Cerebellar cortex (tissue), 1 donor: ENCODE results near the gene FAM13A.
A peak's percentile ranks its signal among the peaks of the same experiment; 100 is the strongest.
"Not testable (repeated sequence)": the region's sequence is repeated elsewhere in the genome, so short reads cannot be mapped to it uniquely, and the experiment has no call there.

Experiments used
- DNase-seq: peaks from one replicate; pipeline ENCODE4 v3.0.0-alpha.2; 2015; ENCODE audit warnings: low spot score

The FAM13A gene

DNA sequence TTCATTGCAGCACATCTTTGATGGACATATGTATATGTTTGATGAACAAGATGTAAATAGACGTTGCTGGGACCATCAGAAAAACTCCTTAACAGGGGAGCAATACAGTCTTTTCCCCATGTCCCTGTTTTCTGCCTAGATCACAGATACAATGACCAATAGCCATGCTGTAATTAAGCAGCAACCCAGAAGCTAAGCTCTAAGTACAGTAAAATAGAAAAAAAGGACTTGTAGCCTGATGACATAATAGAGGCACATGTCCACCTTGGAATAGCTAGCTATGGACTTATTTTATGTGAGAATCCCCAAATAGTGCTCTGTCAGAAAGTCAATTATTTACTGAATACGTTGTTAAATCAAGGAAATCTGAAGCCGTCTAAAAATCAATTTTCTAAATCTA lies 14.9 kb downstream of the FAM13A start:
- no peak for DNase-seq

DNA sequence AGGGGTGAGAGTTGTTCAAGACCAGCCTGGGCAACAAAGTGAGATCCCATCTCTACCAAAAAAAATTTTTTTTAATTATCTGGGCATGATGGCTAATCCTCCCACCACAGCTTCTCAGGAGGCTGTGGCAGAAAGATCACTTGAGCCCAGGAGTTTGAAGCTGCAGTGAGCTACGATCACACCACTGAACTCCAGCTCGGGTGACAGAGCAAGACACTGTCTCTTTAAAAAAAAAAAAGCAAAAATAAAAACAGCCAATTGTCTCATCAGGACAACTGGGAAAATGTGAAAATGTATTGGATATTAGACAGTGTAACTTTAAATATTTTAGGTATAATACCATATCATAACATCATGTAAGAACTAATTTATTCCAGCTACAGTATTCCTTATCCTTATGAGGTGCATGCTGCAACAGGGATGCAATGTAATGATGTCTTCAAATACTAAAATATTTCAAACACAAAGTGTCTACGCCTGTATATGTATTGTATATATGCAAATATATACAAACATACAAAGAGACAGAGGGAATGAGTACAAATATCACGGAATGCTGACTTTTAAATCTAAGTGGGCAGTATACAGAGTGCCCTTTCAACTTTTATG lies 17.2 kb downstream of the FAM13A start:
- no peak for DNase-seq

DNA sequence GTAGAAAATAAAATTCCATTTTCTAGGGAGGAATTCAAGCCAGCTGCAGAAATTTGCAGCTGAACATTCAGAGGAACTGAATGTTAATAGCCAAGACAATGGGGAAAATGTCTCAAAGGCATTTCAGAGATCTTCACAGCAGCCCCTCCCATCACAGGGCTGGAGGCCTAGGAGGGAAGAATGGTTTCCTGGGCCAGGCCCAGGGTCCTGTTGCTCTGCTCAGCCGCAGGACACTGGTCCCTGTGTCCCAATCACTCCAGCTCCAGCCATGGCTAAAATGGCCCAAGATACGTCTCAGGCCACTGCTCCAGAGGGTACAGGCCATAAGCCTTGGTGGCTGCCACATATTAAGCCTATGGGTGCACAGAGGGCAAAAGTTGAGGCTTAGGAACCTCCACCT lies 20.4 kb downstream of the FAM13A start:
- DNase-seq, result no peak

DNA sequence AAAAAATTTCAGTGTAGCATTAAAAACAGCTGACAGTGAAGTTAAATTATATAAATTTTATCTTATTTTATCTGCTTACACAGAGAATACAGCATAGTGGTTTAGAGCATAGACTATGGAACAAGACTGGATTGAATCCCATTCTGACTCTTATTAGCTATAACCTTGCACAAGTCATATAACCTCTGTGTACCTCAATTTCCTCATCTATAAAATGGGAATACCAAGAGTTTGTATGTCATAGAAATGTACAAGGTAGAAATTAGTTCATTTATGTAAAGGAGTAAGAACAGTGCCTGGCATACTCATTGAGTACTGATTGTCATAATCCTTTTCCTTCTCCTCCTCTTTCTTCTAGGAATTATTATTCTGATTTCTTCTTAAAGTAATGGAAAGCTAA lies 25.7 kb downstream of the FAM13A start:
- no peak for DNase-seq

DNA sequence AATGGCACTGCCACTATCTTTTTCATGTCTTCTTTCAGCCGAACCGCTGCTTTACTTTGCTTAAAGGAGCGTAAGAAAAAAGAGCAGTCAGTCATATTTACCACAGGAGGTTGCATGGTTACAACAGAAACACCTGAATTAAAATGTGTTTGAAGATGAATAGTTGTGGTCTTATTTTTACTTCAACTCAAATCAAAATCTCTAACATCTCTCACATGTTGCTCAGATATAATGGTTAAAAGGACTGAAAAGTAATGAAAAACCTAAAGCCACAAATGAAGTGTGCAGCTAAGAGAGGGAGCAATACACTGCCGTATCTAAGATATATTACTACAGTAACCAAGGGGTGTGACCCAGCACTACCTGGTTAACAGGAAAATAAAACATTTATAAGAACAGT lies 27.4 kb downstream of the FAM13A start:
- DNase-seq, result peak; percentile 16

DNA sequence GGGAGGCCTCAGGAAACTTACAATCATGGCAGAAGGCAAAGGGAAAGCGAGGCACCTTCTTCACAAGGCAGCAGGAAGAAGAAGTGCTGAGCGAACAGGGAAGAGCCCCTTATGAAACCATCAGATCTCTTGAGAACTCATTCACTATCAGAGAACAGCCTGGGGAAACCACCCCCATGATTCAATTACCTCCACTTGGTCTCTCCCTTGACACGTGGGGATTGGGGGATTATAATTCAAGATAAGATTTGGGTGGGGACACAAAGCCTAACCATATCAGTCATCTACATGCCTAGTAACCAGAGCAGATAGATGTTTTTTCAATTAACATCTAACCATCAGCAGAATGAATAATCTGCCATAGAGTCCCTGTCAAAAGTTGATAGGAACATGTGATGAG lies 30.4 kb downstream of the FAM13A start:
- DNase-seq, result no peak

DNA sequence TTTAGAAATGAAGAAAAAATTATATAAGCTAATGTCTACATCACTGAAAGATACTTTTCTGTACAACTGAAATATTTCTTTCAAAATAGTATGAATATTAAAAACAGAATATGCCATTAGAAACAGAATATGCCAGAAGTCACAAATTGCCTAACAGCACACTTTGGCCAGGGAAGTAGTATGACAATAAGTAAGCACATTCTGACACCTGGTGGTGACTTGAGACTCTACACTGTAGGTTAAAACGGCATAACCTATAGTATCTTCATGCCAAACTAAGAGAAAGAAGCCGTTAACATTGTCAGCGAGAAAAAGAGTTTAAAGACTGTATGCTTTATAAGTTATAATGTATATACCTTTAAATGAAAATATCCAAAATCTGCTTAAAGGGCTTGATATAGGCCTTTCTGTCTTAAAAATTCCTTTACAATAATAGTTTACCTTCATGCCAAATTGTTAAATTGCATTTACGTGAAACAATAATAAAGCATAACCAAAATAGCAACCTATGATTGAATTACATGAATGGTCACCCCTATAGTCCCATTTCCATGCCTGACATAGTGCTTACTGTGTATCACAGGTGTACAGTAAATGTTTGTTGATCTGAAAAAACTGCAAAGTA lies 32.8 kb downstream of the FAM13A start:
- peak; percentile 91 for DNase-seq

DNA sequence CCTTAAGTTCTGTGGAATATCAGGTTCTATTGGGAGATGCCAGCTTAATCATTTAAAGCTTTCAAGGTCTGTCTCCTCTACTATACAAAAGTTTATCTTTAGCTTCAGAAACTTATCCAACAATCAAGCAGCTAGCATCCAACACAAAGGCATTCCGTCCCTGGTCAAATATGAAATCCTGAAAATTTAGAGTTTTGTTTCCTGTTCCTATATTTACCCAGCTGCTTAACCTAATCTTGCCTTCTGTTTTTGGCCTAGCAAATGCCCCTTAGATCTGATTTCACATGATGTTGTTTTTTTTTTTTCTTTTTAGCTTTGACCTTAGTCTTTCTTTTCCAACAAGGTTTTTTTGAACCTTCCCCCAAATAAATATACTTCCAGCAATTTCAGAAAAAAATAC lies 33.8 kb downstream of the FAM13A start:
- no peak for DNase-seq

DNA sequence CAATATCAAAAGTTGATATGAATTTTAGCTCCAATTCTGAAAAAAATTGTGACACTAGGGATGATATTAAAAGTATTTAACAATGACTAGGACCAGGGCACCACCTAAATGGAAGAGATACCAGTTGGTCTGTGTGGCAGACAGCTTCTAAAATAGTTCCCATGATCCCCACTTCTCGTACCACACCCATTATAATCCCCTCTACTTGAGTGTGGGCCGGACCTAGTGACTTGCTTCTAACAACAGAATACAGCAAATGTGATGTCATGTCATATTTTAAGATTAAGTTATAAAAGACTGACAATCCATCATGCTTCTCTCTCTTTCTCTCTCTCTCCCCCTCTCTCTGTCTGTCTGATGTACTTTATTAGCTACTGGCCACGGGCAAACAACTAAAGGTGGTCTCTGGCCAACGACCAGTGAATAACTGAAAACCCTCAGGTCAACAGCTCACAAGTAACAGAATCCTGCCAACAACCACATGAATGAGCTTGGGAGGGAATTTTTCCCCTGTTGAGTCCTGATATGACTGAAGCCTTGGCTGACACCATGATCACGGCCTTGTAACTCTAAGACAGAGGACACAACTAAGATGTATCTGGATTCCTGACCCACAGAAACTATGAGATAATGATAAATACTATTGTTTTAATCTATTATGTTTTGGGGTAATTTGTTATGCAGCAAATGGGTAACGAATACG lies 34.4 kb downstream of the FAM13A start:
- DNase-seq, result no peak

DNA sequence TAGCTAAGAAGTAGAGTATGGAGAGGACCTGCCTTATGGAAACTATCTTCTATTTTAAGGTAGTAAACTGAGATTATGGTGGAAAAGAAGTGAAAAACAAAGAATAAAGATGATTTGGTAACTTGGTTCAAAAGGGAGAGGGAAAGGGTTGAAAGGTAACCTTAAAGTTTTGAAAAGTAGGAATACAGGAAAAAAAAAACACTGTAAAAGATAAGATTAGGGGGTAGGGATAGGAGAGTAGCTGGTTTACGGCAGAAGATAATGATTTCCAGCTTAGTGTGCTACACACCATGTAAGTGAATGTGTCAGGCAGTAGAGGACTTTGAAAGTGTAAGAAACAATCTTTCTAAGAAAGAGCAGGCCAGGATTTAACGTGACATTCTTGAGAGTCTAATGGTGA lies 35.3 kb downstream of the FAM13A start:
- no peak for DNase-seq

DNA sequence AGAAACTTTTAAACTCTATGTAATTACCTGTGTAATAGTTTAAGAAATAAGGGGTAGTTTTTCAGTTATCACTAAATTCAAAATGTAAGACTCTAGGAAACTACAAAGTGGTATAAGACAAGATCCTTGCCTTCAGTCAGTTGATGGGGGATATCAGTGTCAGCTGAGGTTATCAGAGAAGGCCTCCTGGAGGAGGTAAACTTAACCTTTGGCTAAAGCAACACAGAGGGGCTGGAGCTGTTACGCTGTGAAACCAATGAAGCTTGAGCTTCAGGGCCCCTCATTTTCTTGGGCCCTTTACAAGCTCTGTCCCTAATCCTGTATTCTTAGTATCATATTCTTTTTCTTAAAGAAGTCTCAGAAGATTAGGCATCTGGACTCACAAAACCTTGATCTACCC lies 35.9 kb downstream of the FAM13A start:
- no peak for DNase-seq

DNA sequence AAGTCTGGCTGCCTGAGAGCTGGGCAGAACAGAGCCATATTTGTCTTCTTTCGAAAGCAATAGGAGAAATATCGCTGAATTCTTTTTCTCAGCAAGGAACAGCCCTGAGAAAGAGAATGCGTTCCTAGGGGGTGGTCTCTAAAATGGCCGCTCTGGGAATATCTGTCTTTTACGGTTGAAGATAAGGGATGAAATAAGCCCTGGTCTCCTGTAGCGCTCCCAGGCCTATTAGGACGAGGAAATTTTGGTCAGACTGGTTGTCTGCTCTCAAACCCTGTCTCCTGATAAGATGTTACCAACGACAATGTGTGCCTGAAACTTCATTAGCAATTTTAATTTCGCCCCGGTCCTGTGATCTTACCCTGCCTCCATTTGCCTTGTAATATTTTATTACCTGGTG lies 42.1 kb downstream of the FAM13A start:
- DNase-seq, result not testable (repeated sequence)

DNA sequence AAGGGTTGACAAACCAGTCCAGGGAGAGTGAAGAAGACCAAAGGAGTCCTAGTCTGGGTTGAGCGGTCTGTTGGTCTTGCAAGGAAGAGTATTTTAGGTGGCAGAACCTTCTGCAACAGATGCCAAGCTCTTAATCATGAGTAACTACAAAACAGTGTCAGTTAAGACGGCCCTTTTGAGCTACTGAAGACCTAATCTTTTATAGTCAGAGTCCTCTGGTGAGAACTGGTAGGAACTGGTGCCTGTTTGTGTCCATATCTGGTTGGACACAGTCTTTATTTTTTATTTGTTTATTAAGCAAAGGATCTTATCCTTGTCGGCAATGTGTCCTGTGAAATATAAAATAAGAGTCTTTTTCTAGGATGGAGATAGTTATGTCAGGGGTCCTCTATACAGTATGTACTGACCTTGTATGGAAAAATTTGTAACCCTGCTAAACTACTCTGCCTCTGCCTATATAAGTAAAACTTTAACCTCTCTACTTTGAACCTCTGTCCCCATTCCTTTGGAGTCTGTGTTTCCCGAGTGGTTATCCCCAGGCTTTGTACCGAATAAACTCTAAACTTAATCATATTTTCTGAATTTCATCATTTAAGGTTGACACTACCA lies 47.1 kb downstream of the FAM13A start:
- no peak for DNase-seq

DNA sequence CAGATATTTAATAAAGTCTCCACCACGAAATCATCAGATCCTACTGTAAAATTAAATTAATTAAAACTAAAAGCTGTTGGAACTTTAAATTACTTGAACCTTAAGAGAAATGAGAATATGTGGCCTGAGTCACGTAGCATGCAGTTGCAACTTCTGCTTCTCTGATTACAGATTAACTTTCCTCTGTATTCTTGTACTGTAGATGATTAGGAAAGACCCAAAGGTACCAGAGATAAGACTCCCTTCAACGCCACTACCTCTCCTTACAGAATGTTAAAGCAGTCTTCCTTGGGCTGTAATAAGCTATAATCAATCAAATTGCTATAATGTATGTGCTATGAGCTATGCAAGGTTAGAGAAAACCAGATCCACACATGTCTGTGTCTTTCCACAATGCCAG lies 47.9 kb downstream of the FAM13A start:
- no peak for DNase-seq

DNA sequence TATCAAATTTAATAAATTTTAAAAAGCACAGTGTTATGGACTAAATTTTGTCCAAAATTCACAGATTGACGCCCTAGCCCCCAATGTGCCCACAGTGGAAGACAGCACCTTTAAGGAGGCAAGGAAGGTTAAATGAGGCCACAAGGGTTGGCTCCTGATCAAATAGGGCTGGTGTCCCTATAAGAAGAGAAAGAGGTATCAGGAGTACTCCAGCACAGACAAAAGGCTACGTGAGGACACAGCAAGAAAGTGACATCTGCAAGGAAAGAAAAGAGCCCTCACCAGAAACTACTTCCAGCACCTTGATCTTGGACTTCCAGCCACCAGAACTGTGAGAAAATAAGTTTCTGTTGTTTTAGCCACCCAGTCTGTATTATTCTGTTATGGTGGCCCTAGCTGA lies 48.8 kb downstream of the FAM13A start:
- DNase-seq, result no peak

DNA sequence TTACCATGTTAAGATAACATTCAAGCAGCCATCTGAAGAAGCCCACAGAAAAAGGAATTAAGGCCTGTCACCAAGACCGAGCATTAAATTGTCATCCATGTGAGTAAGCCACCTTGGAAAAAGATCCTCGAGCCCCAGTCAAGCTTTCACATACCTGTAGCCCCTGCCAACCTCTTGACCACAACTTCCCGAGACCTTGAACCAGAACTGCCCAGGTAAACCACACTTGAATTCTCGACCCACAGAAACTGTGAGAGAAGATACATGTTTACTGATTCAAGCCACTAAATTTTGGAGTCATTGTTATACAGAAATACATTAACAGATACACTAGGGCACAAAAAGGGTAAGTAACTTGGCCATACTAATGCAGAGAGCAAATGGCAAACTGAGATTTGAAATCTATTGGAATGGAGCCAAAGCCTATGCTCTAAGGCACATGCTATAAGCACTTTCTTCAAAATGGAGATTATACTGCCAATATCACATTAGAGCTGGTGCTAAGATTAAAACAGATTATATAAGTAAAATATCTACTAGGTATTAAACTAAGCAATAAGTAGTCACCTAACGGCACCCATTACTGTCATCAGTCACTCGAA lies 49.5 kb downstream of the FAM13A start:
- DNase-seq, result no peak

DNA sequence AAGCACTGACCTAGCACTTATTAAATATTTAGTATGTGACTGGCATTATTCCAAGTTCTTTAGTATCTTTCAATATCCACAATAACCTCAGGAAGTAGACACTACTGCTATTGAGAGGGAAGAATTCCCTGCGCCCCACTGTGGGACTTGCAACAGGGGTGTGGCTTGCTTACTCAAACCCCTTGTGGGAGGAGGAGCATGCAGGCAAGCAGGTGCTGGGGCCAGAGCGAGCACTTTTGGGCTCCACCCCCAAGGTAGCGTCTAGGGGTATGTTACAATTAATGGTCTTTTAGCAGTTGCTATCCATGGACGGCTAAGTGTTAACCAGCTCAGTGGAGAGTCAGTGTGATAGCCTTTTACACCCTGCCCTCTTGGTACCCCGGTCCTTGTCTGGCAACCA lies 50.7 kb downstream of the FAM13A start:
- no peak for DNase-seq

DNA sequence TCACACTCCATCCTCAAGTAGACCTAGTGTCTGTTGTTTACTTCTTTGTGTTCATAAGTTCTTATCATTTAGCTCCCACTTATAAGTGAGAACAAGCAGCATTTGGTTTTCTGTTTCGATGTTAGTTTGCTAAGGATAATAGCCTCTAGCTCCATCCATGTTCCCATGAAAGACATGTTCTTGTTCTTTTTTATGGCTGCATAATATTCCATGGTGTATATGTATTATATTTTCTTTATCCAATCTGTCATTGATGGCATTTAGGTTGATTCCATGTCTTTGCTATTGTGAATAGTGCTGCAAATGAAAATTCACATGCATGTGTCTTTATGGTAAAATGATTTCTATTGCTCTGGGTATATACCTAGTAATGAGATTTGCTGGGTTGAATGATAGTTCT lies 51.9 kb downstream of the FAM13A start:
- not testable (repeated sequence) for DNase-seq

DNA sequence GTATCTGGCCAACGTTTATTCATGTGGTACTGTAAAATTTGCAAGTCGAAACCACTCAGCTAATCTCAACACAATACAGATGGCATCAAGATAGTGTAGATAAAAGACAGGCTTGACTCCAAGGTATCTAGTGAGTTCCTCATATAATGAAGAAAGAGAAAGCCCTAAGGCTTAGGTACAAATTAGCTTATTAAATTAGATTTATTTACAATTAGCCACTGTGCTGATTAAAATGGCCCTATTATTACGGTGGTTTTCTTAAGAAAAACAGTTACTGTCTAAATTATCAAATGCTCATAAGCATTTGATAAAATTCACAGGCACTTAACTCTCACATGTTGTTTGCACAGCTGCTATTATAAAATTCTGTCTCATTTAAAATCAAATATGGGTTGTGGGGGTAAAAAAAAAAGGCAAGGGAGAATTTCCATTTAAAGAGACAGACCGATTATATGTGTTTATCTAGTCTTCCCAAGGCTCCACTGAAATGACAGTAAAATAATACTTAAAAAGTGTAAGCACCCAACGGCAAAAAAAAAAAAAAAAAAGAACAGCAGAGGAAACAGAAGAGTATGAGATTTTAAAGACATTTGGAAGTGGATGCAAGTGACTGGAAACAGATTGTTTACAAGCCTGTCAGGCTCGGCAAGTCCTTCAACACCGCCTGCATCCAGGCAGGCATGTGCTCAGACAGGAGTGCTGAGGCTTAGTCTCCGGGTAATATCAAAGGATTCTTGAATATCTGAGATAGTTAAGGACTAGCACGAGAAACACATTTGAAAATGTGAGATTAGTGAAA lies 55.1 kb downstream of the FAM13A start:
- DNase-seq, result no peak

DNA sequence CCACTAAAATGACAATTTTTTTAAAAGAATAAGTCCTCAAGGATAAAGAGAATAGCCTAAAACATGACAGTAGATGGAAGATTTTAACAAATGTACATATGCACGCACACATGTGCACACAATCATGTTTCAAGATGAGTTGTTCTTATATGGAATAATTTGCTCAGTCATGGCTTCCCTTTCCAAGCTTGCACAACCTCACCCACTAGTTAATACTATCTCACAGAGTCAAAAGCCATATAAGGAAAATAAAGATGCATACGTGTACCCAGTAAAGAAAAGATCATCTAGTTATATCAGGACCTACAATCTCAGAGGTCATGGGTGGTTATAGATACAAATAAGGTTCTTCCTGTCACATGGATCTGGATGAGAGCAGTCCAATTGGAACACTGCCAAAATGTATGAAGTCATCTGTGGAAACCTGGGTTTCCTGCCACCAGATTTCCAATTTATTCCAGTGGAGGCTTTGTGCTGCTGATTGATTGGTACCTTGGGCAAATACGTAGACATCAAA lies 56.1 kb downstream of the FAM13A start:
- DNase-seq, result peak; percentile 10

DNA sequence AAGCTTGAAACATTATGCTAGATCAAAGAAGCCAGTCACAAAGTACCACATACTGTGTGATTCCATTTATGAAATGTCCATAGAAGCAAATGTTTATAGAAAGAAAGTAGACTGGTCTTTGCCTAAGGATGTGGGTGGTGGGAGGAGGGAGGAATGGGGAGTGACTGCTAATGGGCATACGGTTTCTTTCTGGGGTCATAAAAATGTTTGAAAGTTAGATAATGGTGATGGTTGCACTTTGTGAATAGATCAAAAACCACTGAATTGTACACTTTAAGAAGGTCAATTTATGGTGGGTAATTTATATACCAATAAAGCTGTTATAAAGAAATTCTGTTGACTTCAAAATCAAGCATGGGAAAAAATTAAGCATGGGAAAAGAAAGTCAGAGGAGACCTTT lies 56.6 kb downstream of the FAM13A start:
- DNase-seq, result no peak
